GM23248 (cell line): ENCODE data around the gene PRAMEF10.
"Not testable (repeated sequence)": the region's sequence is repeated elsewhere in the genome, so short reads cannot be mapped to it uniquely, and the experiment has no call there.

Experiments used
- EZH2 ChIP-seq: fragments of 200-600 bp; sonication (generic); IDR thresholded peaks from 2 replicates; pipeline ENCODE4 v1.6.1; 2018; ENCODE audit warnings: antibody characterized with exemption, mild to moderate bottlenecking; ENCODE audit not compliant: insufficient read depth, poor library complexity, severe bottlenecking
- EZH2phosphoT487 ChIP-seq: fragments of 200-600 bp; sonication (generic); IDR thresholded peaks from 2 replicates; pipeline ENCODE4 v1.6.1; 2018; ENCODE audit warnings: antibody characterized with exemption, moderate library complexity, mild to moderate bottlenecking, low read depth; ENCODE audit not compliant: insufficient read depth

DNA sequence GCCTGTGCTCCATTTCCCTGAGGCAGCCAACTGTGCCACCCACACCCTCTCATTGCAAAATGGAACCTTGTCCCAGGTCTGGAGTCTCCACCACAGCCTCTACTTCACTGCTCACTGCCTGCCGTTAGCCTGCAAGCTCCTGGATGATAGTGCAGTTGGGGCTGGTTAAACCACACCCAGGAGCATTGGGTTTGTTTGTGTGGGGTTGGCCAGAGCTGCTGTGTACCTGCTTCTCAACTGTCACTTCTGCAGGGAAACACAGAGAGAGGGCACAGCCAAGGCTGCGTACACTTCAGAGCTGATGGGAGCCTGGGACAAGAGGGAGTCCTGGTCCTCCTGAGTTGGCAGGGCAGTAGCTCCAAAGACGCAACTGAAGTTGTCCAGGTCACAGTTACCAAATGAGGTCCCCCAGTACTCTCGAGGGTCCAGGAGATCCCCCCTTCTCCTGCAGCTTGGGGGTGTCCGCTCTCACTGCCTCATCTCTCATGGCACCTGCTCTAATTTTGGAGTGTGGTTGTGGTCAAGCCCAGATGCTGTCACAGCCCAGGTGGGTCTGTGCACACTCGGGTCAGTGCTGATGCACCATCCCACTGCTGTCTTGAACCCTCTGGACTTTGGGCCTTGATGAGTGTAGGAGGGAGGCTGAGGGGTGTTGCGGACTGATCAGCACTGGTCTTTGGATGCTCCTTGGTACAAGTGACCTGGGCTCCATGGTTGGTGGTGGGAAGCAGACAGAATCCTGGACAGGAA is 34.8 kb downstream of the PRAMEF10 start:
- TF ChIP-seq EZH2phosphoT487, EZH2: not testable (repeated sequence)
